Measurements from ENCODE around the gene IFT25. TPM values are rescaled to one million over a fixed set of nuclear protein-coding genes. Genes with fewer than 3 reads are reported as not detected.
"Not testable (repeated sequence)": the region's sequence is repeated elsewhere in the genome, so short reads cannot be mapped to it uniquely, and the experiment has no call there.

Gene IFT25
- total and polyA plus RNA-seq, 2 experiments from 2014 or later: 28.2 to 109 TPM

GRCh38 chr1:53883600-53883999 lies 61.9 kb downstream of the IFT25 start:
- not testable (repeated sequence) for H3K4me1 ChIP-seq (ENCODE audit: insufficient read depth); H3K4me2 ChIP-seq; H3K27ac ChIP-seq (ENCODE audit: low read depth); H3K9me2 ChIP-seq (ENCODE audit: insufficient read depth); H3K36me3 ChIP-seq (ENCODE audit: insufficient read depth); H3K4me3 Mint-ChIP-seq; H4K20me1 ChIP-seq (replicated peaks; ENCODE audit: insufficient read depth); DNase-seq (ENCODE audit: low spot score); H3K9me3 Mint-ChIP-seq; H3F3A ChIP-seq (replicated peaks; ENCODE audit: low read depth); H3K27ac Mint-ChIP-seq; H3K27me3 ChIP-seq (ENCODE audit: insufficient read depth); H3K79me2 ChIP-seq (replicated peaks; ENCODE audit: insufficient read depth); H3K4me3 ChIP-seq; ATAC-seq; H2AFZ ChIP-seq; H3K27me3 Mint-ChIP-seq (ENCODE audit: insufficient read depth, low read depth, poor library complexity); H3K4me1 Mint-ChIP-seq
- H3K36me3 Mint-ChIP-seq (ENCODE audit: low read depth): peaks cover 24% of the 10 kb centered on the region

DNA sequence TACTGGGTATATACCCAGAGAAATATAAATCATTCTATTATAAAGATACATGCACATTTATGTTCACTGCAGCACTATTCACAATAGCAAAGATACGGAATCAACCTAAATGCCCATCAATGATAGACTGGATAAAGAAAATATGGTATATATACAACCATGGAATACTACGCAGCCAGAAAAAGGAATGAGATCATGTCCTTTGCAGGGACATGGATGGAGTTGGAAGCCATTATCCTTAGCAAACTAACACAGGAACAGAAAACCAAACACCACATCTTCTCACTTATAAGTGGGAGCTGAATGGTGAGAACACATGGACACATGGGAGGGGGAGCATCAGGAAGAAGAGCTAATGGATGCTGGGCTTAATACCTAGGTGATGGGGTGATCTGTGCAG lies 63.6 kb downstream of the IFT25 start:
- H3K27me3 Mint-ChIP-seq (ENCODE audit: insufficient read depth, low read depth, poor library complexity); H3K9me3 Mint-ChIP-seq; H3K79me2 ChIP-seq (replicated peaks; ENCODE audit: insufficient read depth); DNase-seq (ENCODE audit: low spot score); H3K4me2 ChIP-seq; H3K4me1 ChIP-seq (ENCODE audit: insufficient read depth); H3K4me1 Mint-ChIP-seq; H4K20me1 ChIP-seq (replicated peaks; ENCODE audit: insufficient read depth); H2AFZ ChIP-seq; H3K27me3 ChIP-seq (ENCODE audit: insufficient read depth); H3F3A ChIP-seq (replicated peaks; ENCODE audit: low read depth); H3K4me3 Mint-ChIP-seq; ATAC-seq; H3K27ac Mint-ChIP-seq; H3K36me3 ChIP-seq (ENCODE audit: insufficient read depth); H3K9me2 ChIP-seq (ENCODE audit: insufficient read depth); H3K4me3 ChIP-seq; H3K27ac ChIP-seq (ENCODE audit: low read depth): not testable (repeated sequence)
- peaks cover 25% of the 10 kb centered on the region for H3K36me3 Mint-ChIP-seq (ENCODE audit: low read depth)

GRCh38 chr1:53878492-53879105 lies 66.9 kb downstream of the IFT25 start:
- H2AFZ ChIP-seq: no peak overlapping the region
- H3K27ac Mint-ChIP-seq: no peak overlapping the region
- ATAC-seq: no peak
- no peaks in the 10 kb centered on the region for H3K79me2 ChIP-seq (replicated peaks; ENCODE audit: insufficient read depth)
- no peaks in the 10 kb centered on the region for H3F3A ChIP-seq (replicated peaks; ENCODE audit: low read depth)
- no peak overlapping the region for H3K4me2 ChIP-seq
- no peak for TF ChIP-seq CREB1 (CRISPR knock-in tag; IDR thresholded peaks at IDR 0.05; ENCODE audit: low read depth)
- TF ChIP-seq ZNF114 (CRISPR knock-in tag; IDR thresholded peaks at IDR 0.05): no peak
- peak; percentile 59 to 78 for TF ChIP-seq CTCF (conservative IDR thresholded peaks at IDR 0.05; ENCODE audit: low read depth in 2 of 2)
- H3K36me3 Mint-ChIP-seq (ENCODE audit: low read depth): peaks cover 32% of the 10 kb centered on the region
- peak; percentile 68 for DNase-seq (ENCODE audit: low spot score)
- H3K4me3 Mint-ChIP-seq: no peak overlapping the region
- no peaks in the 10 kb centered on the region for H3K4me1 ChIP-seq (ENCODE audit: insufficient read depth)
- no peaks in the 10 kb centered on the region for H3K9me3 Mint-ChIP-seq
- no peaks in the 10 kb centered on the region for H3K27me3 ChIP-seq (ENCODE audit: insufficient read depth)
- H3K4me1 Mint-ChIP-seq: no peaks in the 10 kb centered on the region; the same call in 2 of the 3 replicates
- H3K36me3 ChIP-seq (ENCODE audit: insufficient read depth): peaks cover 7% of the 10 kb centered on the region
- no peak overlapping the region for H3K27ac ChIP-seq (ENCODE audit: low read depth)
- peaks cover under 1% of the 10 kb centered on the region for H3K27me3 Mint-ChIP-seq (ENCODE audit: insufficient read depth, low read depth, poor library complexity)
- no peak overlapping the region for H3K4me3 ChIP-seq
- no peaks in the 10 kb centered on the region for H3K9me2 ChIP-seq (ENCODE audit: insufficient read depth)
- peaks cover 4% of the 10 kb centered on the region; the same call in 1 of the 2 replicates for H4K20me1 ChIP-seq (replicated peaks; ENCODE audit: insufficient read depth)

DNA sequence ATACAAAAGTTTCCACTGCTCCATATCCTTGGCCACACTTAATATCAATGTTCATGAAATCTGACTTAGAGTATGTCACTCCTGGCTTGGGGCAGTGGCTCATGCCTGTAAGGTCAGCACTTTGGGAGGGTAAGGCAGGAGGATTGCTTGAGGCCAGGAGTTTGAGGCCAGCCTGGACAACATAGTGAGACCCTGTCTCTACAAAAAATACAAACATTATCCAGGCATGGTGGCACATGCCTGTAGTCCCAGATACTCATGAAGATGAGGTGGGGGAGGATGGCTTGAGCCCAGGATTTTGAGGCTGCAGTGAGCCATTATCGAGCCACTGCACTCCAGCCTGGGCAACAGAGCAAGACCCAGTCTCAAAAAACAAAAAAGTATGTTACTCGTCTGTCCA lies 70.3 kb downstream of the IFT25 start:
- peaks cover 13% of the 10 kb centered on the region for H3K36me3 ChIP-seq (ENCODE audit: insufficient read depth)
- not testable (repeated sequence) for H3K4me3 Mint-ChIP-seq; H3K27ac Mint-ChIP-seq; H3K27ac ChIP-seq (ENCODE audit: low read depth); H3K4me2 ChIP-seq; H3K27me3 ChIP-seq (ENCODE audit: insufficient read depth); H3K4me3 ChIP-seq; DNase-seq (ENCODE audit: low spot score); H3K4me1 ChIP-seq (ENCODE audit: insufficient read depth); H2AFZ ChIP-seq; ATAC-seq; H3K9me2 ChIP-seq (ENCODE audit: insufficient read depth); H3K4me1 Mint-ChIP-seq; H3K27me3 Mint-ChIP-seq (ENCODE audit: insufficient read depth, low read depth, poor library complexity); H3F3A ChIP-seq (replicated peaks; ENCODE audit: low read depth); H4K20me1 ChIP-seq (replicated peaks; ENCODE audit: insufficient read depth); H3K79me2 ChIP-seq (replicated peaks; ENCODE audit: insufficient read depth); H3K9me3 Mint-ChIP-seq
- peaks cover 12% of the 10 kb centered on the region; the same call in 1 of the 3 replicates for H3K36me3 Mint-ChIP-seq (ENCODE audit: low read depth)

Data from GM23338 (cell line).